HepG2 (cell line): ENCODE data around the gene RUVBL1. TPM values are rescaled to one million over a fixed set of nuclear protein-coding genes. Genes with fewer than 3 reads are reported as not detected.

Experiments
- FOSL1 ChIP-seq: sonication (generic); formaldehyde crosslinking; IDR thresholded peaks from 2 replicates; pipeline ENCODE4 v1.9.0; 2021; ENCODE audit warnings: missing genetic modification reagents, borderline replicate concordance
- HMG20A ChIP-seq: IDR thresholded peaks from 2 replicates; pipeline ENCODE4 v1.6.1; 2016; ENCODE audit warnings: borderline replicate concordance
- SKI ChIP-seq: fragments of 450-650 bp; IDR thresholded peaks from one replicate; pipeline ENCODE4 v1.6.1; 2018; ENCODE audit warnings: mild to moderate bottlenecking; ENCODE audit not compliant: partially characterized antibody
- SSRP1 ChIP-seq: IDR thresholded peaks from 2 replicates; pipeline ENCODE4 v1.6.1; 2016; ENCODE audit warnings: control low read depth
- TBL1XR1 ChIP-seq: fragments of 150-350 bp; IDR thresholded peaks from 2 replicates; pipeline ENCODE4 v1.6.1; 2014; ENCODE audit warnings: borderline replicate concordance, low read length; ENCODE audit not compliant: partially characterized antibody
- U2AF1 ChIP-seq: fragments of 200-400 bp; formaldehyde crosslinking; optimal IDR thresholded peaks from 2 replicates; pipeline ENCODE3; 2017; ENCODE audit warnings: mild to moderate bottlenecking, low read depth, low read length
- ZFP82 ChIP-seq: sonication (generic); formaldehyde crosslinking; IDR thresholded peaks from 2 replicates; pipeline ENCODE4 v1.5.1; 2020; ENCODE audit warnings: mild to moderate bottlenecking, missing genetic modification reagents, borderline replicate concordance
- ZNF549 ChIP-seq: sonication (generic); formaldehyde crosslinking; IDR thresholded peaks from 2 replicates; pipeline ENCODE4 v1.5.0; 2020; ENCODE audit warnings: missing genetic modification reagents
- polyA plus RNA-seq, 8 experiments: library from polyadenylated mRNA; depleted of rRNA in 3 of 8; stranded (reverse) in 7 of 8; unstranded in 1 of 8; fragments of >200 nt; fragmentation: Illumina TruSeq in 4 of 8; extraction: Trizol in 4 of 8; gene quantifications; 2 replicates each; pipeline versions ENCODE4 v1.2.1 to v1.2.3, GENCODE V29; 2011 to 2016; ENCODE audit warnings: low read depth in 4 of 8, missing spikeins in 1 of 8, mixed read lengths in 1 of 8; ENCODE audit not compliant: insufficient read depth in 1 of 8
- total RNA-seq, 5 experiments: library from RNA; depleted of rRNA; stranded (reverse); fragments of >200 nt; fragmentation: Illumina TruSeq; extraction: Trizol; gene quantifications; 2 replicates each; pipeline ENCODE4 v1.2.3, GENCODE V29; 2016; ENCODE audit warnings: low read depth in 1 of 5
- TF ChIP-seq, protein P1 (sequence below): sonication (generic); formaldehyde crosslinking; IDR thresholded peaks from one replicate; pipeline ENCODE4 v1.5.1; 2020; ENCODE audit warnings: mild to moderate bottlenecking, missing genetic modification reagents; ENCODE audit errors: not compliant biosample characterization
- TF ChIP-seq, protein P2 (sequence below): sonication (generic); formaldehyde crosslinking; IDR thresholded peaks from 2 replicates; pipeline ENCODE4 v1.4.0; 2020; ENCODE audit warnings: mild to moderate bottlenecking, missing genetic modification reagents, borderline replicate concordance

RUVBL1 gene
- total and polyA plus RNA-seq, 2 of the 13 experiments (the other 11 are each of a cell fraction or from before 2014, with no cell fraction given), result 32.7 to 86.3 TPM

DNA sequence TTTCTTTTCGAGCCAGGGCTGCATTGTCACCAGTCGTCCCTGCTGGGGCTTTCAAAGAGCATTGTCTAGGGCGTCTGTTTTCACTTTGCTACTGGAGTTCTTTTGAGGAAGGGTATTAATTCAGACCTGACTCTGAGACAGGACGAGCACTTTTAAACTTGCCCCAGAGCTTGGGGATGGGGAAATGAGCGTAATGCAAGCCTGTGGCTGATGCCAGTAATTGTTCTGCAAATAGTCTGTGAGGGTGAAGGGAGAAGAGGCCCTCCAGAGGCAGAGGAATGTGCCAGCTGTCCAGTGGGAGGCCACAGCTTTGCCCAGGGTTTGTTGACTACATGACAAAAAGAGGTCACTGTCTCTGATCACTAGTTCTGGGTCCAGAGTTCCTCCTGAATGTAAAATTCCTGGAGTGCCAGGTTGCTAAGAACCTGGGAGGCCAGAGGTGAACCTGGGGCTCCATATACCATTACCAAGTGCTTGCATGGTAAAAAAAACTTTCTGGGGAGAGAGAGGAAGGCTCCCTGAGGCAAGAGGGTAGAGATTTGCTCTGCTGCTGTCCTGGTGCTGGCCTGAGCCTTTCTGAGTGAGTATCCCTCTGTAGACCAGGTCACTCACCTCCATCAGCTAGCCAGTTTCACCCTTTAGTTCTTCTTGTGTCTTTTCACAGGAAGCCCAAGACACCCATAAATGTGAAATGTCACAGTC, 44.5 kb upstream of the RUVBL1 start (continued):
- TF ChIP-seq, protein P1, sequence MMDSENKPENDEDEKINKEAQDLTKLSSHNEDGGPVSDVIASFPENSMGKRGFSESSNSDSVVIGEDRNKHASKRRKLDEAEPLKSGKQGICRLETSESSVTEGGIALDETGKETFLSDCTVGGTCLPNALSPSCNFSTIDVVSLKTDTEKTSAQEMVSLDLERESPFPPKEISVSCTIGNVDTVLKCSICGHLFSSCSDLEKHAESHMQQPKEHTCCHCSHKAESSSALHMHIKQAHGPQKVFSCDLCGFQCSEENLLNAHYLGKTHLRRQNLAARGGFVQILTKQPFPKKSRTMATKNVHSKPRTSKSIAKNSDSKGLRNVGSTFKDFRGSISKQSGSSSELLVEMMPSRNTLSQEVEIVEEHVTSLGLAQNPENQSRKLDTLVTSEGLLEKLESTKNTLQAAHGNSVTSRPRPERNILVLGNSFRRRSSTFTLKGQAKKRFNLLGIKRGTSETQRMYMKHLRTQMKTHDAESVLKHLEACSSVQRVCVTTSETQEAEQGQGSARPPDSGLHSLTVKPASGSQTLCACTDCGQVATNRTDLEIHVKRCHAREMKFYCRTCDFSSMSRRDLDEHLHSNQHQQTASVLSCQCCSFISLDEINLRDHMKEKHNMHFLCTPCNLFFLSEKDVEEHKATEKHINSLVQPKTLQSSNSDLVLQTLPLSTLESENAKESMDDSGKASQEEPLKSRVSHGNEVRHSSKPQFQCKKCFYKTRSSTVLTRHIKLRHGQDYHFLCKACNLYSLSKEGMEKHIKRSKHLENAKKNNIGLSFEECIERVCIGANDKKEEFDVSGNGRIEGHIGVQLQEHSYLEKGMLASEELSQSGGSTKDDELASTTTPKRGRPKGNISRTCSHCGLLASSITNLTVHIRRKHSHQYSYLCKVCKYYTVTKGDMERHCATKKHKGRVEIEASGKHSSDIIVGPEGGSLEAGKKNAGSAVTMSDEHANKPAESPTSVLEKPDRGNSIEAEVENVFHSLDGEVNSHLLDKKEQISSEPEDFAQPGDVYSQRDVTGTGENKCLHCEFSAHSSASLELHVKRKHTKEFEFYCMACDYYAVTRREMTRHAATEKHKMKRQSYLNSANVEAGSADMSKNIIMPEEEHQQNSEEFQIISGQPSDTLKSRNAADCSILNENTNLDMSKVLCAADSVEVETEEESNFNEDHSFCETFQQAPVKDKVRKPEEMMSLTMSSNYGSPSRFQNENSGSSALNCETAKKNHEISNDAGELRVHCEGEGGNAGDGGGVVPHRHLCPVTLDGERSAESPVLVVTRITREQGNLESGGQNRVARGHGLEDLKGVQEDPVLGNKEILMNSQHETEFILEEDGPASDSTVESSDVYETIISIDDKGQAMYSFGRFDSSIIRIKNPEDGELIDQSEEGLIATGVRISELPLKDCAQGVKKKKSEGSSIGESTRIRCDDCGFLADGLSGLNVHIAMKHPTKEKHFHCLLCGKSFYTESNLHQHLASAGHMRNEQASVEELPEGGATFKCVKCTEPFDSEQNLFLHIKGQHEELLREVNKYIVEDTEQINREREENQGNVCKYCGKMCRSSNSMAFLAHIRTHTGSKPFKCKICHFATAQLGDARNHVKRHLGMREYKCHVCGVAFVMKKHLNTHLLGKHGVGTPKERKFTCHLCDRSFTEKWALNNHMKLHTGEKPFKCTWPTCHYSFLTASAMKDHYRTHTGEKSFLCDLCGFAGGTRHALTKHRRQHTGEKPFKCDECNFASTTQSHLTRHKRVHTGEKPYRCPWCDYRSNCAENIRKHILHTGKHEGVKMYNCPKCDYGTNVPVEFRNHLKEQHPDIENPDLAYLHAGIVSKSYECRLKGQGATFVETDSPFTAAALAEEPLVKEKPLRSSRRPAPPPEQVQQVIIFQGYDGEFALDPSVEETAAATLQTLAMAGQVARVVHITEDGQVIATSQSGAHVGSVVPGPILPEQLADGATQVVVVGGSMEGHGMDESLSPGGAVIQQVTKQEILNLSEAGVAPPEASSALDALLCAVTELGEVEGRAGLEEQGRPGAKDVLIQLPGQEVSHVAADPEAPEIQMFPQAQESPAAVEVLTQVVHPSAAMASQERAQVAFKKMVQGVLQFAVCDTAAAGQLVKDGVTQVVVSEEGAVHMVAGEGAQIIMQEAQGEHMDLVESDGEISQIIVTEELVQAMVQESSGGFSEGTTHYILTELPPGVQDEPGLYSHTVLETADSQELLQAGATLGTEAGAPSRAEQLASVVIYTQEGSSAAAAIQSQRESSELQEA, result peak; percentile 55
- TF ChIP-seq SSRP1 (CRISPR knock-in tag) (no peak), ZFP82 (CRISPR knock-in tag) (no peak), FOSL1 (CRISPR knock-in tag) (no peak), ZNF549 (CRISPR knock-in tag) (no peak), HMG20A (CRISPR knock-in tag) (peak; percentile 80), TBL1XR1 (peak; percentile 95), U2AF1 (no peak), SKI (peak; percentile 88)
- TF ChIP-seq, protein P2, sequence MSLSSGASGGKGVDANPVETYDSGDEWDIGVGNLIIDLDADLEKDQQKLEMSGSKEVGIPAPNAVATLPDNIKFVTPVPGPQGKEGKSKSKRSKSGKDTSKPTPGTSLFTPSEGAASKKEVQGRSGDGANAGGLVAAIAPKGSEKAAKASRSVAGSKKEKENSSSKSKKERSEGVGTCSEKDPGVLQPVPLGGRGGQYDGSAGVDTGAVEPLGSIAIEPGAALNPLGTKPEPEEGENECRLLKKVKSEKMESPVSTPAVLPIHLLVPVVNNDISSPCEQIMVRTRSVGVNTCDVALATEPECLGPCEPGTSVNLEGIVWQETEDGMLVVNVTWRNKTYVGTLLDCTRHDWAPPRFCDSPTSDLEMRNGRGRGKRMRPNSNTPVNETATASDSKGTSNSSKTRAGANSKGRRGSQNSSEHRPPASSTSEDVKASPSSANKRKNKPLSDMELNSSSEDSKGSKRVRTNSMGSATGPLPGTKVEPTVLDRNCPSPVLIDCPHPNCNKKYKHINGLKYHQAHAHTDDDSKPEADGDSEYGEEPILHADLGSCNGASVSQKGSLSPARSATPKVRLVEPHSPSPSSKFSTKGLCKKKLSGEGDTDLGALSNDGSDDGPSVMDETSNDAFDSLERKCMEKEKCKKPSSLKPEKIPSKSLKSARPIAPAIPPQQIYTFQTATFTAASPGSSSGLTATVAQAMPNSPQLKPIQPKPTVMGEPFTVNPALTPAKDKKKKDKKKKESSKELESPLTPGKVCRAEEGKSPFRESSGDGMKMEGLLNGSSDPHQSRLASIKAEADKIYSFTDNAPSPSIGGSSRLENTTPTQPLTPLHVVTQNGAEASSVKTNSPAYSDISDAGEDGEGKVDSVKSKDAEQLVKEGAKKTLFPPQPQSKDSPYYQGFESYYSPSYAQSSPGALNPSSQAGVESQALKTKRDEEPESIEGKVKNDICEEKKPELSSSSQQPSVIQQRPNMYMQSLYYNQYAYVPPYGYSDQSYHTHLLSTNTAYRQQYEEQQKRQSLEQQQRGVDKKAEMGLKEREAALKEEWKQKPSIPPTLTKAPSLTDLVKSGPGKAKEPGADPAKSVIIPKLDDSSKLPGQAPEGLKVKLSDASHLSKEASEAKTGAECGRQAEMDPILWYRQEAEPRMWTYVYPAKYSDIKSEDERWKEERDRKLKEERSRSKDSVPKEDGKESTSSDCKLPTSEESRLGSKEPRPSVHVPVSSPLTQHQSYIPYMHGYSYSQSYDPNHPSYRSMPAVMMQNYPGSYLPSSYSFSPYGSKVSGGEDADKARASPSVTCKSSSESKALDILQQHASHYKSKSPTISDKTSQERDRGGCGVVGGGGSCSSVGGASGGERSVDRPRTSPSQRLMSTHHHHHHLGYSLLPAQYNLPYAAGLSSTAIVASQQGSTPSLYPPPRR (CRISPR knock-in tag), result peak; percentile 86; the same call in 1 of the 2 replicates
